ENCODE data around the gene SCYGR2.

GRCh38 chr2:227568852-227569169, 29.9 kb upstream of the SCYGR2 start:
- no peak for TF ChIP-seq CTCF (IDR thresholded peaks at IDR 0.05)
- TF ChIP-seq ZFX (IDR thresholded peaks at IDR 0.05; ENCODE audit: borderline replicate concordance): no peak

Measured in 22Rv1 (cell line).